GM10847 (cell line): ENCODE data around the gene FHOD3.

Experiments
- POLR2A ChIP-seq: IDR thresholded peaks from 2 replicates; pipeline ENCODE4 v1.6.1; 2011; ENCODE audit not compliant: insufficient read length; ENCODE audit errors: extremely low read depth

FHOD3 gene

DNA sequence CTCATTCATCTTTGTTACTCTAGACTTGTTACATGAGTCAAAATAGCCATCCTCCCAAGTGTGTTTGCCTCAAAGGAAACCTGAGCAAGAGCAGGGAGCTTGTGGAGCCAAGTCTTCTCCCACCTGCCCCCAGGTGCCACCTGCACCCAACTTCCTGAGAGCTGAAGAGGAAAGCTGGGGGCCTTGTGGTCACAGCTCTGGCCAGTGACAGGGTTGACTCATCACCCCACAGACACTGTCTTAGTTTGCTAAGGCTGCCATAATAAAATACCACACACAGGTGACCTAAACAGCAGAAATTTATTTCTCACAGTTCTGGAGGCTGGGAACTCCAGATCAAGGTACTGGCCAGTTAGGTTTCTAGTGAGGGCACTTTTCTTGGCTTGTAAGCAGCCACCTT lies 431.7 kb downstream of the FHOD3 start:
- TF ChIP-seq POLR2A = no peak

DNA sequence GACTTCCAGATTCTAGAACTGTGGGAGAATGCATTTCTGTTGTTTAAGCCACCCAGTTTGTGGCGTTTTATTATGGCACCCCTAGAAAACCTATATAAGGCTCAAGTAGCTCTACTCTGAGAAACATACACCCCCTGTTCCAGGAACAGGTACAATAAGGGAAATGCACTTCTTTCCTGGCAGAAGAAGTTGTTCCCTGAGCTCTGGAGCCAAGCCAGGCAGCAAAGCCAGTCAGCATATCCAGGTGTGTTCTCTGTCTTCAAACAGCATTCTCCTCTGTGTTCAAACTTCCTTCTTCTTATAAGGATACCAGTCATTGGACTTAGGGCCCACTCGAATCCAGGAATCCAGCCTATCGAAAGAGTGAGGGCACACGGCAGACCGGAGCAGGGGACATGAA lies 434.8 kb downstream of the FHOD3 start:
- no peak for TF ChIP-seq POLR2A

DNA sequence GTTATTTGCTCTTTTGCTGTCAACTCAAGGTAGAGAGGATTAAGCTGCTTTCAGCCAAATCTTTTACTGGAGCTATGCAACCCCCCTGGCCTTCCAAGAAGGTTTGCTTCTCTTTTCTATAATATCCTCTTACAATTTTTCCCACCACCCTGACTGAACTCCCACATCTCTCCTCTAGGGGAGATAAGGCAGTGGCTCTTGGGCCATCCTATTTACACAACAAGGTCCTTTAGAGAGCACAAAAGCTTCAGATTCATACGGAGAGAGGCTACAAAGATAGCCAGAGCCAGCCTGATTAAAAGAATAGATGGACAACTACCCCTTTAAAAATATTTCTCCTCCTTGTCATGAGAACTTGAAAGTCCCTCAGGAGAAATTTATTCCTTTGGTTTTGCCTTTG lies 435.6 kb downstream of the FHOD3 start:
- TF ChIP-seq POLR2A = no peak

DNA sequence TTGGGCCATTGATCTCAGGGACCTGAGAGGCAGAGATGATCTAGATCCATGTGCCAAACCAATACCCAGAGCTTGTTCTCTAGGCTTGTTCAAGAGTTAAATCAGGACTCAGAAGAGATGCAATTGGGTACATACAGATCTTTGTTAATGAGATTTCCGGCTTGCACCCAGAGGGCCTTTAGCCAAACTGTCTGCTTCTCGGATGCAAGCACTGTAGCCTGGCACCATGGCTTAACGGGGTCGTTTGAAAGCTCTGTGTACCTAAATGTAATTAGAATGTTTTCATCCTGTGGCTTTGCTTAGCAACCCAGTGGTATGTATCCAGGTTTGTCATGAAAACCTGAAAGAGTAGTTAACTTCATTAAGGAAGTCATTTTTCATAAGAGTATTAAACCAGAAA lies 437.1 kb downstream of the FHOD3 start:
- TF ChIP-seq POLR2A = no peak

DNA sequence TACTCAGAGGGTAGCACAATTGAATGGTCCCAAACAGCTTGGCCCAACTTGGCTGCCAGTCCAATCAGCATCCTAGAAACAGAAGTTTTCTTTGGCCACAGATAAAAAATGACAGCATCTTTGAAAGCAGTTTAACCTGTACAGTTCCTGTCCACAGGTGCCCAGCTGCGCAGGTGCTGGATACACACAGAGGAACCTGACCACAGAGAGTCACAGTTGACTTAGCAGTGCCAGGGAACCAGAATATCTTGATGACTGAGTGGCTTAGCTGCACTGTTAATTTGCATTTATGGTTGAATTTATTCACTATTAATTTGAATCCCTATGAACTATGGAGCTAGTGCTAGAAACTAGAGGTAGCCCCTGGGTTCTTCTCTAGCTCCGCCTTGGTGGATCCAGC lies 437.6 kb downstream of the FHOD3 start:
- no peak for TF ChIP-seq POLR2A

DNA sequence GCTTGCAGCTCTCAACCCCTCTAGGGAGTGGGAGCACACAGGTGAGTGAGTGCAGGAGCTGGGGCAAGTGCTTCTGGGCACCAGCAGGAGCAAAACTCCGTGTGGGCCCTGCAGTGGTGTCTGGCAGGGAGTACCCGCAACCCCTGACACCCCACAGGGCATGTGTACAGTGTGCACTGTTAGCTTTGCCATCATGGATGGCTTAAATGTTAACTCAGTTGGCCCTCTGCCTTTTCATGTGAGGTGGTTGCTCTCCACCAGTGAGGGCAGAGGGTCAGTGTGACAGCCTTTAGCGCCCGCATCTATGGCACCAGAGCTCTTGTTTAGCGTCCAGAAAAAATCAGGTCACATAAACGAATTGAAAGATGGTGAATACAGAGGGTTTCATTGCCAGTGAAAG lies 438.6 kb downstream of the FHOD3 start:
- TF ChIP-seq POLR2A = no peak

DNA sequence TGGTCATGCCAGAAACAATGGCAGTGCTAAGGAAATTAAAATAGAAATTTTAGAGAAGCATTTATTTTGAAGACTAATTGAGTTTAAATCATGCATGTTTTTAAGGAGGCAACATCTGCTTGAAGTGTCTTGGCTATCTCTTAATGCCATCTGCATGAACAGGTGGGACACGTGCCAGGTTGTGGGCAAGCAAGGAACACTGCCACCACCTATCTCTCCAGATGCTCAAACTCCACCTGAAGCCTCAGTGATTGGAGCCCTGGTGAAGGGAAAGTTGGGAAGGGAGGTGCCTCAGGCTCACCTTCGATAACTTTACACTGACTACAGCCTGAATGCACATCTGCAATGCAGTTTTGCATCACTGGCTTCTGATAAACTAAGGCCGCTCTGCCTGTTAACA lies 439.8 kb downstream of the FHOD3 start:
- TF ChIP-seq POLR2A = no peak

DNA sequence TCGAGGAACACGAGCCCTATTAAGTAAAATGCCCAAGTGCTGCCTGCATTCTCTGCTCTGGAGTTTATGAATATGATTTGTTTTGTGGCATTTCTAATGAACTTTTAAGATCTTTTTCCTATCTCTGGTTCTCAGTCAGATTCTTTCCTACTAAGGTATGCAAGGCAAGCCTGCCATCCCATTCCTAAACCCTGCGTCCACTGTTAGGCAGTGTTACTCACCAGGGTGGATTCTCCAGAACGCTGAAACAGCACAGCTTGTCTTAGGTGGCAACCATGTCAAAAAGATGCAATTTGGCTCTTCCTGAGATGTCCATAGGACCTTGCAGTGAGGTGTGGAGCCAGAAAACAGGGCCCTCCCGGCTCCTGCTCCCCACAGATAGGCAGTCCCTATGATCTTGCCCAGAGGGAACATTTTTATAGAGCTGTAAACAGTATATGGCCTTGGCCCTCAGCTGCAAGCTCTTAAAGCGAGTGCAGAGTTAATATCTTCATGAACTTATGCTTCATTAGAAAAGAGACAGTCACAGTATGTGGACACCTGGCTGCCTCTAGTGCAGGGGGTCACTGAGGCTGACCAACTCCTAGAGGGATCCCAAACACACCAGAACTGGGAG lies 446.9 kb downstream of the FHOD3 start:
- no peak for TF ChIP-seq POLR2A

DNA sequence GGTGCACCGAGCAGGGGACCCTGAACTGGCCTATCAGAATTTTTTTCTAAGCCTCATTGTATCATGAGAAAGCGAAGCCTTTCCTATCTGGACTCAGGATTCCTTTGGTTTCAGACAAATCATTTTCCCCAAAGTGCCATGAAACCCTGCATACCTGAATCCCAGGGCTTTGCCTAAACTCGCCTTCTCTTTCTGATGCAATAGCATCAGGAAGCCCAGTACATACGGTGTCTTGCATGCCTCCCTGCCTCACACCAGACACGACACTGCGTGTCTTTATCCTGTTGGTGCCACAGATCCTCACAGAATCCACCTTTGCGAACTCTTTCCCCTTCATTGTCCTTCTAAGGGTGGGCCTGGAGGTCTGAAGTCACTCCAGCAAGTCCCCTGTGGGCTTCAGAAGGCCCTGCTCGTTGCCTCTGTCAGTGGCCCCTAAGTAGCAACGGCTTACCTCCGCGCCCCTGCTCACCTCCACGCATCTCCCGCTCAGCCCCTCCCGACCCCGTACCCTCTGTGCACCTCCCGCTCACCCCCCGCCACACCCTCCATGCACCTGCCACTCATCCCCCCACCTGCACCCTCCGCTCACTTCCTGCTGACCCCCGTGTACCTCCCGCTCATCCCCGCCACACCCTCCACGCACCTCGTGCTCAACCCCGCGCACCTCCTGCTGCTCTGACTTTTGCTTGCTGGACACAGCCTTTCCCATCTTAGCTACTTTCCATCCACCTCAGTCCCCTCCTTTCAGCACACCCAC lies 447.9 kb downstream of the FHOD3 start:
- no peak for TF ChIP-seq POLR2A

DNA sequence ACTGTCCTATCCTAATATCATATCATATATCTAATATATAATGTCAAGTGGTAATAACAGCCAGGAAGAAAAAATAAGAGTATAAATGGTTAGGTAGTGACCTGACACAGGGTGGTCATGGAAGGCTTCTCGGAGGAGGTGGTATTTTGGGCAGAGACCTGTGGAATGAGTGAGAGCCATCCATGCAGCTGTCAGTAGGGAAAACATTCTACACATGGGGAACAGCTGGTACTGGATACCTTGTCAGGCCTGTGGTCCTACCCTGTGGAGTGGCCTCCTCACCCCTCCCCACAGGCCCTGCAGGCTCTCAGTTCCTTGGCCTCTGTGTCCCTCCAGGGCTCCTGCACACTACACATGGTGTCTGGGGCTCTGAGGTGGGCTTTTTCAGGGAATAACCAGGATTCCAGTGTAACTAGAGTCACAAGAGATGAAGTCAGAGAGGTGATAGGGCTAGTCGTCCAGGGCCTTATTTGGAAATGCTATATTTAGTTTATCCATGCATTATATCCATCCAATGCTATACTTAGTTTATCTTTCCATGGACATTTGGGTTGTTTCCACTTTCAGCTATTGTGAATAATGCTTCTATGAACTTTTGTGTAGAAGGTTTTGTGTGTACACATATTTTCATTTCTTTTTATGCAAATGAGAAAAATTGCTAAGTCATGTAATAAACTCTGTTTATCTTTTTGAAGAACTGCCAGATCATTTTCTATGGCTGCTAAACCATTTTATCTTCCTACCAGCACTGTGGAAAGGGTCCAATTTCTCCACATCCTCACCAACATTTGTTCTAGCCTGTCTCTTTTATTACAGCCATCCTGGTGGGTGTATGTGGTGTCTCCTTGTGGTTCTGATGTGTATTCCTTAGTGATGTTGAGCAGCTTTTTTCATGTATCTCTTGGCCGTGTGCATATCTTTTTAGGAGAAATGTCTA lies 455.7 kb downstream of the FHOD3 start:
- TF ChIP-seq POLR2A = no peak

DNA sequence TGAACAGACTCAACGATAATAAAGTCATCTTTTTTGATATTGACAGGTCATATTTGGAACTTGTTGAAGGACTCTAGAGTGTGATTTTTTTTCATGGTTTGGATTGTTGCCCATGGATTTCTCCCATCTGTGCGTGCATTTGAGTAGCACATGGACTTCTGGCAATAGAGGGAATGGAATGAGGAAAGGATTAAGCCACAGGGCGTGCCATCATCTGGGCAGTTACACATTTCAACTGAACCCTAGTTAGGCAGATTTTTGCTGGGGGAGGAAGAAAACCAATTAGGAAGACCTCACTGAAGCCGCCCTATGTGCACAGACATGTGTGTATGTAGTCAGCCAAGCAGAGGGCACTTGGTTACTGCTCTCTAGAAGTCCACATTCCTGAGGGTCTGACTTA lies 458.7 kb downstream of the FHOD3 start:
- no peak for TF ChIP-seq POLR2A

DNA sequence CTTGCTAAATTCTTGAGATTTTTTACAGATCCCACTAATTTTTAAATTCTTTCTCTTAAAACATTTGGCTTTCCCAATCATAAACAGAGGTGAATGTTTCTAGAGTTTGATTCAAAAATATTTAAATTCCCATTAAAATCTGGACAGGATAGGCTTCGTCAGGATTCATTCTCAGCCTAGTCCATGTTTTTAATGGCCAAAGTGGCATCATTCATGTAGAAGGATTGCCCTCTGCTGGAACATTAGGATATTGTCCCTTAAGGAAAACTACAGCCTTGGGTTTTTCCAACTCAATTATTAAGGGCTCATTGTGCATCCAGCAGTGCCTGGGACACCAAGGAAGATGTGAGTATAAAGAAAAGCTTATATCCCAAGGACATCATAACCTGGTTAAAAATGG lies 459.6 kb downstream of the FHOD3 start:
- no peak for TF ChIP-seq POLR2A

DNA sequence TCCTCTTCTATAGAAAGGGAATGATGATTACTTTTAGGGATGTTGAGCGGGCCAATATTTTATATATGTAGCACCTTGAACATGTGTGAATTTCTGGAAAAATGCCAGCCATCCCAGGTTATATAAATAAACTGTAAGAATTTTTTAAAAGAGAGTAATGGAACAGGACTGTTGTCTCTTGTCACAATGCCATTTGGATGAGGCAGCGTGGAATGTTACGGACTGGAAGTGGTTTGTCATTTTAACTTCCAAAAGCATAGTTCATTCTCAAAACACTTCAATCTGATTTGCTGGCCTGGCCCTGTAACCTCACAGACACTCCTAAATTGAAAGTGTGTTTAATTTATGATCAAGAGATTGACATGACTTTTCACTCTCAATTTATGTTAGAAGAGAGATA lies 460.5 kb downstream of the FHOD3 start:
- no peak for TF ChIP-seq POLR2A

DNA sequence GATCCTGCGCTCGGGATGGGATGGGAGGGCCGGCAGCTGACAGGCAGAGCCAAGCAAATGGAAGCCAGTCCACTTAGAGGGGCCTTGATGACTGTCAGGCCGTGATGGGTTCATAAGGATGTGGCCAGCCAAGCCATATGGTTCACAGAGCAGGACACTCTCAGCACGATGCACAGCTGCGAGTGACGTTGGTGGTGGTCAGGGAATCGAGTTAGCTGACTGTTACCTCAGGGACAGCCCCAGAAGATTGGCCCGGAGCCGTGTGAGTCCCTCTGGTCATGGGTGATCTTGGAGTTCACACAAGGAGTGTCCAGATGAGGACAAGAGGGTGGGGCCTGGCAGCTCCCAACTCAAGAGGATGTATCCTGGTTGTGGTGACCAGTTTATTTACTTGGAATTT lies 461.1 kb downstream of the FHOD3 start:
- no peak for TF ChIP-seq POLR2A

DNA sequence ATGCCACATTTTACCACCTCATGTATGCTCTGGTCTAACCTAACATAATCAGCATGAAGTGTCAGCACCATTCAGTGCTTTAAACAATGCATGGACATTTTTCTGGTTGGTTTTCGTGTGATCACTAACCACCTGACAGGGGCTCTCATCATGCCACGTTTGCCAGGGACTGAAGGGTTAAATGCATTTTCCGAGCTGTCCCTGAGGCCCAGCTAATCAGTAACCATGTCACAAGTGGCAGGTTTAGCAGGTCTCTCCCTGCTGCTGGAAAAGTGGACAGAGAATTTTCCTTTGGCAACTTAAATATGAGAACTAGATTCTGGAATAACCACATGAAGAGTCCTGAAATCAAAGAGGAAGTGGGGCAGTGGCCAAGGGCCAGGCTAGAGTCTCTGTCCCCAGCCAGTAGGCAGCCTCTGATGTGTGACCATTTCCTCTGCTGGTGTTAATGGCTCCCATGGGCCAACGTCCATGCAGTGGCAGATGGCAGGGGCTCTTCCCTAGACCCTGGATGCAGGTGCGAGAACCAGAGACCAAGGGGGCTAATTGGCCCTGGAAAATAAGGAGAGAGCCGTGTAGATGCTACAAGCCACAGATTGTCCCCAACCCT lies 461.8 kb downstream of the FHOD3 start:
- TF ChIP-seq POLR2A = no peak
